ENCODE results near the gene TIMM23. TPM values are rescaled to one million over a fixed set of nuclear protein-coding genes. Genes with fewer than 3 reads are reported as not detected.
"Not testable (repeated sequence)": the region's sequence is repeated elsewhere in the genome, so short reads cannot be mapped to it uniquely, and the experiment has no call there.

Gene TIMM23
- total RNA-seq, 1 donor from 2014 or later, result 42.2 TPM

- no peak for ATAC-seq
Measured at GRCh38 chr10:46025406-46025805, 53.1 kb downstream of the TIMM23 start.

GRCh38 chr10:46026106-46026505 lies 53.8 kb downstream of the TIMM23 start:
- no peak for ATAC-seq

GRCh38 chr10:46028584-46029460 lies 56.5 kb downstream of the TIMM23 start:
- ATAC-seq, result peak; percentile 59

- ATAC-seq, result no peak
Measured at GRCh38 chr10:46029461-46030030, 57.3 kb downstream of the TIMM23 start.

GRCh38 chr10:46030091-46030937 lies 58.0 kb downstream of the TIMM23 start, which contains the start of gene NCOA4:
Gene NCOA4 (minus strand): TSS chr10:46030623. CDS start chr10:46016680, 13,943 bp downstream.
- ATAC-seq, result peak; percentile 96

- no peak for ATAC-seq
Measured at GRCh38 chr10:46031648-46032532, 59.6 kb downstream of the TIMM23 start.

GRCh38 chr10:46033602-46034011 lies 61.3 kb downstream of the TIMM23 start:
- ATAC-seq, result peak; percentile 69

GRCh38 chr10:46035923-46036849 lies 63.9 kb downstream of the TIMM23 start:
- no peak for ATAC-seq

GRCh38 chr10:46037107-46037825 lies 65.0 kb downstream of the TIMM23 start:
- no peak for ATAC-seq

GRCh38 chr10:46040004-46040403 lies 67.7 kb downstream of the TIMM23 start:
- peak; percentile 93 for ATAC-seq

- ATAC-seq, result peak; percentile 65
Measured at GRCh38 chr10:46042527-46042926, 70.2 kb downstream of the TIMM23 start.

- ATAC-seq, result no peak
Measured at GRCh38 chr10:46046261-46046660, 74.0 kb downstream of the TIMM23 start, which contains the start of gene MSMB. Gene MSMB (minus strand): TSS chr10:46046269. CDS start chr10:46046237, 32 bp downstream.

- ATAC-seq, result peak; percentile 81
Measured at GRCh38 chr10:46048152-46048551, 75.9 kb downstream of the TIMM23 start.

- not testable (repeated sequence) for ATAC-seq
Measured at GRCh38 chr10:46049497-46049831, 77.2 kb downstream of the TIMM23 start.

GRCh38 chr10:46050941-46051623 lies 78.8 kb downstream of the TIMM23 start:
- ATAC-seq, result no peak

- ATAC-seq, result peak; percentile 65
Measured at GRCh38 chr10:46052057-46052790, 79.9 kb downstream of the TIMM23 start.

GRCh38 chr10:46052791-46053375 lies 80.6 kb downstream of the TIMM23 start:
- peak; percentile 62 for ATAC-seq

Measured in esophagus mucosa (tissue), 1 donor.